Transverse colon (tissue), 3 donors: ENCODE data around the gene COQ2.

Experiments used
- POLR2A ChIP-seq: fragments of 450-650 bp; IDR thresholded peaks from one replicate; pipeline ENCODE4 v1.6.1; 2016; ENCODE audit warnings: antibody characterized with exemption, mild to moderate bottlenecking, moderate library complexity
- TF ChIP-seq, protein P1 (sequence below), 5 experiments: fragments of 200-600 bp in 3 of 5; fragments of 450-650 bp in 2 of 5; sonication (generic) in 3 of 5; IDR thresholded peaks; 1 replicate in 2 of 5; 2 replicates in 3 of 5; pipeline ENCODE4 v1.5.1; 2016 to 2017; ENCODE audit warnings: antibody characterized with exemption in 5 of 5, inconsistent platforms in 3 of 5, mild to moderate bottlenecking in 2 of 5, moderate library complexity in 1 of 5

DNA sequence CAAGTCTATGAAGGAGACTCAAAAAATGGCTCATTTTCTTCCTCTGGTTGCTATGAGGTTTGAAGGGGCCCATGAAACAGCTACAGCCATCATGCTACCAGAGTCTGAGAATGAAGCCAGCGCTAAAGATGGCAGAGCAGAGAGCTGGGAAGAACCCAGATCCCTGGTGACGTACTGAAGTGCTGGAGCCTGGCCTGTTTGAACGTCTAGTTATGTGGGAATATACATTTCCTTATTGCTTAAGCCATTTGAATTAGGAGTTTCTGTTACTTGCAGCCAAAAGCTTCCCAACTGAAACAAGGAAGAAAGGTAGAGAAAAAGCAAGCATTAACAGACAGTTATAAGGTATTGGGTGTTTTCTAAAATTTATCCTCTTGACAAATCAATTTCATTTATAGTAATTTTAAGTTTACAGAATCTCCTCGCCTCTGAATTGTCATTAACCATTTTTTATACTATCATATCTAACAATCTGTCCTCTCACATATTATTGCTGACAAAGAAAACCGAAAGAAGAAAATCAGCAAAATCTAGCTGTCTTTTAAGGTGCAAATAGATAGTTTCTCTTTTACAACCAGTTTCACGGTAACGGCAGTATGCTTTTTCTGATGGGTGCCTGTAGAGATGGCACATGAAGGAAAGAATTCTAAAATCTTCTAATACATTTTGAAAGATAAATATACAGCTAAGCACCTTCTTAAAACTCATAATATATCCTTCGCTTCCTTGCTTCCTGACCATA, 8.9 kb upstream of the COQ2 start:
- TF ChIP-seq POLR2A: no peak
- TF ChIP-seq, protein P1, sequence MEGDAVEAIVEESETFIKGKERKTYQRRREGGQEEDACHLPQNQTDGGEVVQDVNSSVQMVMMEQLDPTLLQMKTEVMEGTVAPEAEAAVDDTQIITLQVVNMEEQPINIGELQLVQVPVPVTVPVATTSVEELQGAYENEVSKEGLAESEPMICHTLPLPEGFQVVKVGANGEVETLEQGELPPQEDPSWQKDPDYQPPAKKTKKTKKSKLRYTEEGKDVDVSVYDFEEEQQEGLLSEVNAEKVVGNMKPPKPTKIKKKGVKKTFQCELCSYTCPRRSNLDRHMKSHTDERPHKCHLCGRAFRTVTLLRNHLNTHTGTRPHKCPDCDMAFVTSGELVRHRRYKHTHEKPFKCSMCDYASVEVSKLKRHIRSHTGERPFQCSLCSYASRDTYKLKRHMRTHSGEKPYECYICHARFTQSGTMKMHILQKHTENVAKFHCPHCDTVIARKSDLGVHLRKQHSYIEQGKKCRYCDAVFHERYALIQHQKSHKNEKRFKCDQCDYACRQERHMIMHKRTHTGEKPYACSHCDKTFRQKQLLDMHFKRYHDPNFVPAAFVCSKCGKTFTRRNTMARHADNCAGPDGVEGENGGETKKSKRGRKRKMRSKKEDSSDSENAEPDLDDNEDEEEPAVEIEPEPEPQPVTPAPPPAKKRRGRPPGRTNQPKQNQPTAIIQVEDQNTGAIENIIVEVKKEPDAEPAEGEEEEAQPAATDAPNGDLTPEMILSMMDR (IDR thresholded peaks at IDR 0.05): no peak
